Activated effector memory CD4-positive, alpha-beta T cell treated with anti-CD3 and anti-CD28 coated beads, Interleukin-2, amount 50 U/mL, for 16 hours (primary cell): ENCODE data around the gene RIC8B.
"Not testable (repeated sequence)": the region's sequence is repeated elsewhere in the genome, so short reads cannot be mapped to it uniquely, and the experiment has no call there.

Experiments used
- DNase-seq: peaks from one replicate; pipeline ENCODE4 v3.0.0-alpha.2; 2020

The RIC8B gene

DNA sequence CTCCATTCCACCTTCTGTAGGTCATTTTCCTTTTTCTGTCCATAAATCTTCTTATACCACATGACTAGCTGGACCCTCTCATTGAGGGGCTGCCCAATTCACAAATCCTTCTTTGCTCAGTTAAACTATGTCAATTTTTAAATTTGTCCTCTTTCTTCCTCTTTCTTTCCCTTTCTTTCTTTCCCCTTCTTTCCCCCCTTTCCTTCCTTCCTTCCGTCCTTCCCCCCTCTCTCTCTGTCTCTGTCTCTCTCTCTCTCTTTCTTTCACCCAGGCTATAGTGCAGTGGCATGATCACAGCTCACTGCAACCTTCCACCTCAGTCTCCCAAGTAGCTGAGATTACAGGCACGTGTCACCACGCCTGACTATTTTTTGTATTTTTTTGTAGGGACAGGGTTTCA, 134.1 kb downstream of the RIC8B start:
- no peak for DNase-seq

DNA sequence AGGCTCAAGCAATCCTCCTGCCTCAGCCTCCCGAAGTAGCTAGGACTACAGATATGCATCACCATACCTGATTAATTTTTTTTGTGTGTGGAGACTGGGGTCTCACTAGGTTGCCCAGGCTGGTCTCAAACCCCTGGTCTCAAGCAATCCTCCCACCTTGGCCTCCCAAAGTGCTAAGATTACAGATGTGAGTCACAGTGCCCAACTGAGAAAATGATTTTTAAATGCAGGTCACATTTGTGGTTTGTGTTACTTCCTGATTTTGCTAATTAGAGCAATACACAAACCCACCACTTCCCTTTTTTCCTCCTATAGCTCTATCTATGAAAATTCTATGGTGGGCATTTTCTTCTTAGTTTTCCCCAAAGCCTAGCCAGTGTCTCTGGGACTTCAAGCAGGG, 135.7 kb downstream of the RIC8B start:
- DNase-seq = no peak

DNA sequence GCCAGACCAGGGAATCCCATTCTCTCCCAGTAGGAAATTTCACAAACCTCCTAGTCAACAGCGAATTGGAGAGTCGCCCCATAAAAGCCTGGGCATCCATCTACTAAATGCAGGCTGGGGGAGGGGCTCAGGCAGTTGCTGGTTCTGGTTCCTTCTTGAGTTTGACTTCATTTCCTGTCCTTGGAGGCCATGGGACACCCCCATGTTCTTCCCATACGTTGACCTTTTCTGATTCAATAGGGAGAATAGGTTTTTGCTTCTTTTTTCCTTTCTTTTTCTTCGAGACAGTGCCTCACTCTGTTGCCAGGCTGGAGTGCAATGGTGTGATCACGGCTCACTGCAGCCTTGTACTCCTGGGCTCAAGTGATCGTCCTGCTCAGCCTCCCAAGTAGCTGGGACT, 137.1 kb downstream of the RIC8B start:
- DNase-seq = no peak

DNA sequence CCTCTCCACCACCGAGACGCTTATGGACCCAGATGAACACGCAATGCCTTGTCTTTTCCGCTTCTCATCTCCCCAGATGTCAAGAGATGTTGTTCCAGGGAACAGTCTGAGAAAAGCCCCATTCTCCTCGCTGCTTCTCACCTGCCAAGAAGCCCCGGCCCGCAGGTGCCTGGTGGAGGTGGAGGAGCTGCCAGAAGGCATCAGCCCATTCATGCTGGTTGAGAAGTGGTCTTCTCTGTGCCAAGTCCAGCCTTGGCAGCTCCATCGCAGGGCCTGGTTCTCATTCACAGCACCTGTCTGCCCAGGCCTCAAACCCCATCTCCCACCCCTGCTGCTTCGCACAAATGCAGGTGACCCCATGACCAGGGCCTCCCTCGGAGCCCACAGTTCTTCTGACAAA, 139.0 kb downstream of the RIC8B start:
- no peak for DNase-seq

DNA sequence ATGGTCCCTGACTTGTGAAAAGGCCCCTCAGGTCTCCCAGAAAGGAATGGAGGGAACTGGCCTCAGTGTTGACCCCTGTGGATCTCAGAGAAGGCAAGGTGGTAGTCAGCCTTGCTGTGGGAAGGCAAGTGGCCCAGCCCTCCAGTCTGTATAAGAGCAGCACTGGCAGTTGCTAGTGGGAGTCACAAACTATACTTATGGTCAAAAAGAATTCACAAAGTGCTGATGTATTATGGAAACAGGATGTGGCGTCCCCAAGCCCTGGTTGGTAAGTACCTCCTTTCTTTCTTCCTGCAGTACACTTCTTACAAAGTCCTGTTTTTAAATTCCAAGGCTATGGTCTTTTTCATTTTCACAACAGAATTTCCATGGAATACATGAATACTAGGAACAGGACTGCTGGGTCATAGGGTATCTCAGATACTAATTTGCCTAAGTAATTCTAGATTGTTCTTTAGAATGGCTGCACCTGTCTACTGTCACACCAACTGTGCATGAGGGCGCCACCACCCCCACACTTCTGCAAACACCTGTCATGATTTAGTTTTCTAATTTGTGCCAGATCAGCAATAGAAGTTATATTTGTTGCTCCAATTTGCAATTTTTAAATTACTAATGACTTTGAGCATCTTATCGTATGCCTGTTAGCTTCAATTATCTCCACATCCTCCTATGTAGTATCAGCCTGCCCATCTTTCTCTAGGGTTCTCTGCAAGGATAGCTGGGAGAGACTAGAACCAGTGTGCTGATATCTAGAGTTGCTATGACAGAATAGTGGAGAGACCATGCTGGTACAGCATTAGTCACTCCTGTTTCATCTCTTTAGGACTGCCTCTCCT, 140.5 kb downstream of the RIC8B start:
- no peak for DNase-seq

DNA sequence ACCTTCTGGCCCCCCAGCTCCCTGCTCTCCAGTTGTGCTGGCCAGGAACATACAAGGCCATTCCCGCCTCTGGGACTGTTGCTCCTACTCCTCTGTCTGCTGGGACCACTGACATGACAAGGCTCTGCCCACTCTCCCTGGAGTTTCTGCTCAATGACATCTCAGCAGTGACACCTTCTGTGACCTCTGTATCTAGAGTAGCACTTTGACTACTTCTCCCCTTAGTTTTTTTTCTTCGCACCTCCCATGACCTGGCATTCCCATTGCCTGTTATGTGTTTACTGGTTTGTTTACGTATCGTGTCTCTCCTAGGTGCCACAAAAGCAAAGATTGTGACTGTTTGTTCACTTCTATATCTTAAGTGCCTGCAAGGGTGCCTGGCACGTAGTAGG, 141.1 kb downstream of the RIC8B start:
- no peak for DNase-seq

DNA sequence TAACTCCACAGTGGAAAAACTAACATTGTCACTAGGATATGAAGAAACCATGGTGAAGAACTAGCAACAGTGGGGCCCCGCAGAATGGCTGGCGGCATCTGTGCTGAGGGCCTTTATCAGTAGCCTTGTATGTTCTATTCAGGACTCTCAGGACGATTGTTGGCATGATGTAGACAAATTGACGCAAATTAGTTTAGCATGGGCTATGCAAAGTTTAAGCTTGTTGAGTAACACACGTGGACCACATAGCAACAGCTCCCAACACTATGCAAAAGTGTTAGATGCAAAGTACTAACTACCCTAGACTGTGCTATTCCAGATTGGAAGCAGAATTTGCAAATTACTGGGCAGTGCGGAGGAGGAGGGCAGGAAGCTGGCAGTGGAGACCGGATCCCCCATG, 143.0 kb downstream of the RIC8B start:
- DNase-seq = no peak

DNA sequence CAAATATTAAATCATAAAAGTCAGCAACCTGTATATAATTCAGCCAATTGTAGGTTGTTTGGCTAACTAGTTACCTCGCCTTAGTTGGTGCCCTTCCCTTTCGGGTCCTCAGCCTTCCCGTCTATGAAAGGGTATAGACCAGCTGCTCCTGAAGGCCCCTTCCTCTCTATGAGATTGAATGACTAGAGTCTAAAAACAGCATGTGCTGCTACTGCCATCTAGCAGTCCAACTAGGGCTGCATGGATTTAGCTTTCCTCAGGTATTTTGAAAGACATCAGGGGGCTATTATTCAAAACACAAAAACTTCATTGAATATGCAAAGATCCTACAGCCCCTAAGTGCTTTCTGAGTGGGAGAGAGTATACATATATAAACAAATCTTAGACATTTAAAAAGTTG, 144.3 kb downstream of the RIC8B start:
- no peak for DNase-seq

DNA sequence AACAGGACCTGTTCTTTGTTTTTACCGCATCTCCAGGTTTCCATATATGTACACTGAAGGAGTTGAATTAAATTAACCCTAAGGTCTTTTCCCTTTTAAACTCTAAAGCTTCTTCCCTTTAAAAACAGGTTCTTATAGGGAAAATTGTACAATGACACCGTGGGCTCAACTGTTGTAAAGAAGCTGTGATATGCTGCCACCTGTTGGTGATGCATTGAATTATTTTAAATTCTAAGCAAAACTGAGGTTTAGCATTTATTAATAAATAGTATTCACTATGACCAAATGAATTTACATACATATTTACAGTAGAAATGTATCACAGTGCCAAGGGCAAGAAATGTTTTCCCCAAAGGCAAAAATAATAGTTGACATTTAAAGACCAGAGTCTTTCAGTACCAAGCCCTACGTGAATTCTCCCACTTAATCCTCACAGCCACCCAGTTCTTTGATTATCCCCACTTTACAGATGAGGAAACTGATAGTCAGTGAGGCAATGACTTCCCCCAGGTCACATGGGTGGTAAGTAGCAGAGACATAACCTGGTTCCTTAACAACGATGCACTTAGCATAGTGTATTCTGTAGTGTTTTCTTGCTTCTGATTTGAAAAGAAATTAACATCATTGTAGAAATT, 145.5 kb downstream of the RIC8B start:
- no peak for DNase-seq

DNA sequence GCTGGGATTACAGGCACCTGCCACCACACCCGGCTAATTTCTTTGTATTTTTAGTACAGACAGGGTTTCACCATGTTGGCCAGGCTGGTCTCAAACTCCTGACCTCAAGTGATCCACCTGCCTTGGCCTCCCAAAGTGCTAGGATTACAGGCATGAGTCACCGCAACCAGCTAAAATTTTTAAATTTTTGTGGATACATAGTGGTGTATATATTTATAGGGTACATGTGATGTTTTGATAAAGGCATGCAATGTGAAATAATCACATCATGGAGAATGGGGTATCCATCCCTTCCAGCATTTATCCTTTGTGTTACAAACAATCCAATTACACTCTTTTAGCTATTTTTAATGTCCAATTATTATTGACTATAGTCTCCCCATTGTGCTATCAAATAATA, 147.5 kb downstream of the RIC8B start:
- DNase-seq = not testable (repeated sequence)

DNA sequence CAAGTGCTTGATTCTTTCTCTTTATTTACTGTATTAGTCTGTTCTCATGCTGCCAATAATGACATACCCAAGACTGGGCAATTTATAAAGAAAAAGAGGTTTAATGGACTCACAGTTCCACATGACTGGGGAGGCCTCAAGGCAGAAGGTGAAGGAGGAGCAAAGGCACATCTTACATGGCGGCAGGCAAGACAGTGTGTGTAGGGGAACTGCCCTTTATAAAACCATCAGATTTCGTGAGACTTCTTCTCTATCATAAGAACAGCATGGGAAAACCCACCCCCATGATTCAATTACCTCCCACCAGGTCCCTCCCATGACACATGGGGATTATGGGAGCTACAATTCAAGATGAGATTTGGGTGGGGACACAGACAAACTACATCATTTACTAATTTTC, 149.1 kb downstream of the RIC8B start:
- DNase-seq = not testable (repeated sequence)

DNA sequence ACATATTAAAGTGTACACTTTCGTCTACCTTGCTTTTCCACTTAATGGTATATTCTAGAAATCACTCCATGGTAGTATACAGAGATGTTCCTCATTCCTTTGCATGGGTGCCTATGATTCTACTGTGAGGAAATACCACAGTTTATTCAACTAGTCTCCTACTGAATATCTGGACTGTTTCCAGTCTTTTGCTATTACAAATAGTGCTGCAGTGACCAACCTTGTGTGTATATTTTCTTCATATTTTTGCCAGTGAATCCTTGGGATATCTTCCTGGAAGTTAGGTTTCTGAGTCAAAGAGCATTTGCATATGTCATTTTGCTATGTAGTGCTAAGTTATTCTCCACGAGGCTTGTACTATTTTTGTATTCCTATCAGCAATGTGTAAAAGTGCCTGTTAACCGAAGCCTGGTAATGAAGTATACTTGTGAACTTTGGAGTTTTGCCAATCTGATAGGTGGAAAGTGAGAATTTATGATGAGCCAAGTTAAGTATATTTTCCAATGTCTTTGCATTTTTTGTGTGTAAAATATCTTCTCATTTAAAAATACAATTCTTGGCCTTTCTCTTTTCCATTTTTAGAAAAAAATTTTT, 149.9 kb downstream of the RIC8B start:
- DNase-seq = no peak

DNA sequence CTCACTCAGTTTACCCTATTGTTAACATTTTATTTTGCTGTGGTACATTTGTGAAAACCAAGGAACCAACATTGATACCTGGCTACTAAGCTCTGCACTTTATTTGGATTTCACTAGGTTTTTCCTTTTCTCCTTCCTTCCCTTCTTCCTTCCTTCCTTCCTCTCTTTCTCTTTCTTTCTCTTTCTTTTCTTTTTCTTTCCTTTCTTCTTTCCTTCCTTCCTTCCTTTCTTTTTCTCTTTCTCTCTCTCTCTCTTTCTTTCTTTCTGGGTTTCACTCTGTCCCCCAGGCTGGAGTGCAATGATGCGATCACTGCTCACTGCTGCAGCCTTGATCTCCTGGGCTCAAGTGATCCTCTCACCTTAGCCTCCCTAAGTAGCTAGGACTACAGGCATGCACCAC, 152.2 kb downstream of the RIC8B start:
- no peak for DNase-seq

DNA sequence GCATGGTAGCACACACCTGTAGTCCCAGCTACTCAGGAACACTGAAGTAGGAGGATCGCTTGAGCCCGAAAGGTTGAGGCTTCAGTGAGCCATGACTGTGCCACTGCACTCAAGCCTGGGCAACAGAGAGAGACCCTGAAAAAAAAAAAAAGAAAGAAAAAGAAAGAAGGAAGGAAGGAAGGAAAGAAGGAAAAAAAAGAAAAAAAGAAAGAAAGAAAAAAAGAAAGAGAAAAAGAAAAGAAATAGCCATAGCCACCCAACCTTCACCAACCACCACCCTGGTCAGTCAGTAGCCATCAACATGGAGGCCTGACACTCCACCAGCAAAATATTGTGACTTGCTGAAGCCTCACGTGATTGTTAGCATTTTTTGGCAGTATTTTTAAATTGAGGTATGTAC, 159.8 kb downstream of the RIC8B start:
- no peak for DNase-seq
